ENCODE data around the gene MTHFD2L.

The MTHFD2L gene

GRCh38 chr4:74230902-74231499, 73.1 kb downstream of the MTHFD2L start:
- no peak overlapping the region for H3K4me3 ChIP-seq (ENCODE audit: control insufficient read depth, low read depth, low read length)
- DNase-seq (ENCODE audit: low read depth) = peak; percentile 71
- TF ChIP-seq, protein P1, sequence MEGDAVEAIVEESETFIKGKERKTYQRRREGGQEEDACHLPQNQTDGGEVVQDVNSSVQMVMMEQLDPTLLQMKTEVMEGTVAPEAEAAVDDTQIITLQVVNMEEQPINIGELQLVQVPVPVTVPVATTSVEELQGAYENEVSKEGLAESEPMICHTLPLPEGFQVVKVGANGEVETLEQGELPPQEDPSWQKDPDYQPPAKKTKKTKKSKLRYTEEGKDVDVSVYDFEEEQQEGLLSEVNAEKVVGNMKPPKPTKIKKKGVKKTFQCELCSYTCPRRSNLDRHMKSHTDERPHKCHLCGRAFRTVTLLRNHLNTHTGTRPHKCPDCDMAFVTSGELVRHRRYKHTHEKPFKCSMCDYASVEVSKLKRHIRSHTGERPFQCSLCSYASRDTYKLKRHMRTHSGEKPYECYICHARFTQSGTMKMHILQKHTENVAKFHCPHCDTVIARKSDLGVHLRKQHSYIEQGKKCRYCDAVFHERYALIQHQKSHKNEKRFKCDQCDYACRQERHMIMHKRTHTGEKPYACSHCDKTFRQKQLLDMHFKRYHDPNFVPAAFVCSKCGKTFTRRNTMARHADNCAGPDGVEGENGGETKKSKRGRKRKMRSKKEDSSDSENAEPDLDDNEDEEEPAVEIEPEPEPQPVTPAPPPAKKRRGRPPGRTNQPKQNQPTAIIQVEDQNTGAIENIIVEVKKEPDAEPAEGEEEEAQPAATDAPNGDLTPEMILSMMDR (conservative IDR thresholded peaks at IDR 0.05; ENCODE audit: control insufficient read depth, insufficient read depth, low read depth, low read length) = no peak

DNA sequence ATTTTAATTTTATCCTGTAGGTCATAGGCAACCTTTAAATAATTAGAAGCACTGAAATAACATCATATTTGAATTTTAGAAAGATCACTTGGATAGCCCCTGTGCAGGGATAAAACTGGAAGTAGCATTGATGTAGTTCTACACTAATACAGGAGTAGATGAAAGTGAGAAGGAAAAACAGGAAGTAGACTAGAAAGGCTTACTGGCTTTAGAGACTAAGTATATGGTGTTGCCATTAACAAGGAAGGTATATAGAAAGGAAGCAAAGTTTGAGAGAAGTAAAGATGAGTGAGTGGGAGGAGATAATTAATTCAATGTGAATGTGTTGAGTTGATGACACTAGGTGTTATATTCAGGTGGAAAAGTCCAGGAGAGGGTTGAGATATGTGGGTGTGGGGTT, 77.2 kb downstream of the MTHFD2L start:
- no peak for DNase-seq (ENCODE audit: low read depth)
- H3K4me3 ChIP-seq (ENCODE audit: control insufficient read depth, low read depth, low read length) = no peak overlapping the region
- TF ChIP-seq, protein P1 (conservative IDR thresholded peaks at IDR 0.05; ENCODE audit: control insufficient read depth, insufficient read depth, low read depth, low read length) = no peak

- no peak overlapping the region for H3K4me3 ChIP-seq (ENCODE audit: control insufficient read depth, low read depth, low read length)
- no peak for DNase-seq (ENCODE audit: low read depth)
- TF ChIP-seq, protein P1 (conservative IDR thresholded peaks at IDR 0.05; ENCODE audit: control insufficient read depth, insufficient read depth, low read depth, low read length) = no peak
Observed at GRCh38 chr4:74237425-74237966, 79.6 kb downstream of the MTHFD2L start.

- H3K4me3 ChIP-seq (ENCODE audit: control insufficient read depth, low read depth, low read length) = no peak overlapping the region
- no peak for DNase-seq (ENCODE audit: low read depth)
- TF ChIP-seq, protein P1 (conservative IDR thresholded peaks at IDR 0.05; ENCODE audit: control insufficient read depth, insufficient read depth, low read depth, low read length) = no peak
Observed at GRCh38 chr4:74244049-74244448, 86.1 kb downstream of the MTHFD2L start.

DNA sequence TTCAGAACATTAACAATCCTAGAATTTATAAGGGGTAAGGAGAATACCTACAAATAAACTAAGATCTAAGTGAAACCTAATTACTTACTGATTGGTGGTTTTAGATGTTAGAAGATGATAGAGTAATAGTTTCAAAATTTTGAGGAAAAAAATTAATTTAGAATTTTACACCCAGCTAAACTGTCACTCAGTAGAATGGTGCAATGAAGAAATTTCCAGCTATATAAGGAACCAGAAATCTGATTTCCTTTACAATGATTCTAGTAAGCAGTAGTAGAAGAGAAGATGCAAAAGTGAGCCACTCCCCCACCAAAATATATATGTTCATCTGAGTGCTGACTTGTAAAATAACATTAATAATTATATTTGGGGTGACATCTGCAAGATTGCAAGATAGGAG, 95.0 kb downstream of the MTHFD2L start:
- no peak overlapping the region for H3K4me3 ChIP-seq (ENCODE audit: control insufficient read depth, low read depth, low read length)
- DNase-seq (ENCODE audit: low read depth) = no peak
- TF ChIP-seq, protein P1 (conservative IDR thresholded peaks at IDR 0.05; ENCODE audit: control insufficient read depth, insufficient read depth, low read depth, low read length) = no peak

DNA sequence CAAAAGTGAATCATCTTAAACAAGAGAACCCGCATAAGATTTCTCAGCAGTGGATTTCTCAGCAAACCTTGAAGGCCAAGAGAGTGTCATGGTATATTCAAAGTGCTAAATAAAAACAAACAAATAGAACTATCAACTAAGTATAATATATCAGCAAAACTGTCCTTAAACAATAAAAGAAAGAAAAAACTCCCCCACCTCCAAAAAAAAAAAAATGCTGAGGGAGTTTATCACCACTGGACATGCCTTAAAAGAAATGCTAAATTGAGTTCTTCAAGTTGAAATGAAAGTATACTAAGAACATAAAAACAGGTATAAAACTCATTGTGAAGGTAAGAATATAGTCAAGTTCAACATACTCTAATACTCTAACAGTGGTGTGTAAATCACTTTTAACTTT, 96.5 kb downstream of the MTHFD2L start:
- TF ChIP-seq, protein P1 (conservative IDR thresholded peaks at IDR 0.05; ENCODE audit: control insufficient read depth, insufficient read depth, low read depth, low read length) = no peak
- no peak overlapping the region for H3K4me3 ChIP-seq (ENCODE audit: control insufficient read depth, low read depth, low read length)
- no peak for DNase-seq (ENCODE audit: low read depth)
